GM23248 (cell line): ENCODE measurements around the gene GPR176.

ENCODE experiments used
- EZH2 ChIP-seq: fragments of 200-600 bp; sonication (generic); IDR thresholded peaks from 2 replicates; pipeline ENCODE4 v1.6.1; 2018; ENCODE audit warnings: antibody characterized with exemption, mild to moderate bottlenecking; ENCODE audit not compliant: insufficient read depth, poor library complexity, severe bottlenecking
- EZH2phosphoT487 ChIP-seq: fragments of 200-600 bp; sonication (generic); IDR thresholded peaks from 2 replicates; pipeline ENCODE4 v1.6.1; 2018; ENCODE audit warnings: antibody characterized with exemption, moderate library complexity, mild to moderate bottlenecking, low read depth; ENCODE audit not compliant: insufficient read depth

DNA sequence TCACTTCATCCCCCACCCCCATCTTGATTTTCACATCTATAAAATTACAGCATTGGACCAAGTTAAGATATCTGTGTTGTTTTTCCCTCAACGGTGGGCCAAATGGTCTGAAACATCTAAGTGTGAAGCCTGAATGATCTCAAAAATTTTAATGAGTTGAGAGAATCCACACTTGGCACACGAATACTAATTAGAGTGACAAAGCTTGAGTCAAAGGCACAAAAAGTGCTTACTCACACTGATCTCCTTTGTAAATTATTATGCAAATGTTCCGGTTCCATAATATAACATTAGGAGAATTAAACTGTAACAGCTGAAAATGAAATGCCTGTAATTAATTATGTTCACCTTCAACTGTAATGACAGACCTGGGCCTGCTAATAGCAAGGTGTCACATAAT lies 33.6 kb downstream of the GPR176 start:
- TF ChIP-seq EZH2 (no peak), EZH2phosphoT487 (no peak)
